Right forelimb (tissue), 1 donor: ENCODE results near the gene HDHD2.
"Not testable (repeated sequence)": the region's sequence is repeated elsewhere in the genome, so short reads cannot be mapped to it uniquely, and the experiment has no call there.

ENCODE experiments used
- DNase-seq: peaks from one replicate; pipeline ENCODE4 v3.0.0-alpha.2; 2018

Gene HDHD2

DNA sequence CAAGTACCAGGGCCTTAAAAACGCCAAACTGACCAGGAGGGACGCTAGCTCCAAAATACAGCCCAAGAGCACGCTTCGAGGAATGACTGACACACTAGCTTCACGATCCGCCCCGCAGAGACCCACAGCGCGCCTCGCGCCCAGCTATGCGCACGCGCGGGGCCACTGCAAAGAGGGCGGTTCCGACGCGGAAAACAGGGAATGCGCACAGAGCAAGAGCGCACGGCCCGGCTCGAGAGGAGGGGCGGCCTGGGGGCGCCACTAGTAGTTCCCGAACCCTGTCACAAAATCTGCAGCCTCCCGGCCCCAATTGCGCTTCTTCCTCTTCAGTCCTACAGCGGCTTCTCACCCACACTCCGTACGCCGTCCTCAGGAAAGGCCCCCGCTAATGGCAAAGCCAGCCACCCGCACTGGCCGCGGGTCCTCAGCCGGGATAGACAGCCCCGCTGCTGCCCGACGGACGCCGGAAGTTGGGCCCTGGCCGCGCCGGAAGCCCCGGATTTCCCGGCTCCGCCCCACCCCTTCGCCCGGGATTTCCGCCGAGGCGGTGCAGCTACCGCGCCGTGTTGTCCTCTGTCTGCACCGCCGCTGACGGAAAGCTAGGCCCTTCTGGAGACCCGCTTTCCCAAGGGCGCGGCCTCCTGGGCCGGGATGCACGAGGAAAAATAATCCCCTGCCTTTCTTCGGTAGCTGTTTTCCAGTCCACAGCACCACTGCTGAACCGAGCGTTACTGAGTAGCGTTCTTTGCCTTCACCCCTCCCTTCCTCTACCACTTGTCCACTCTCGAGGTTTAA is at the start of gene HDHD2:
HDHD2 (minus strand) TSS at position 472 of the 795 bp plus-strand sequence. CDS start 14,061 bp downstream, outside the sequence.
- DNase-seq: peak; percentile 92

DNA sequence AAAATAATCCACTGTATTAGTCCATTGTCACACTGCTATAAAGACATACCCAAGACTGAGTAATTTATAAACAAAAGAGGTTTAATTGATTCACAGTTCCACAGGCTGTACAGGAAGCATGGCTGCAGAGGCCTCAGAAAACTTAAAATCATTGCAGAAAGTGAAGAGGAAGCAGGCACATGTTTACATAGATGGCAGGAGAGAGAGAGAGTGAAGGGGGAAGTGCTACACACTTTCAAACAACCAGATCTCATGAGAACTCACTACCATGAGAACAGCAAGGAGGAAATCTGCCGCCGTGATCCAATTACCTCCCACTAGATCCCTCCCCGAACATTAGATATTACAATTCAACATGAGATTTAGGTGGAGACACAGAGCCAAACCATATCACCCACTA is 45.7 kb upstream of the HDHD2 start:
- not testable (repeated sequence) for DNase-seq

DNA sequence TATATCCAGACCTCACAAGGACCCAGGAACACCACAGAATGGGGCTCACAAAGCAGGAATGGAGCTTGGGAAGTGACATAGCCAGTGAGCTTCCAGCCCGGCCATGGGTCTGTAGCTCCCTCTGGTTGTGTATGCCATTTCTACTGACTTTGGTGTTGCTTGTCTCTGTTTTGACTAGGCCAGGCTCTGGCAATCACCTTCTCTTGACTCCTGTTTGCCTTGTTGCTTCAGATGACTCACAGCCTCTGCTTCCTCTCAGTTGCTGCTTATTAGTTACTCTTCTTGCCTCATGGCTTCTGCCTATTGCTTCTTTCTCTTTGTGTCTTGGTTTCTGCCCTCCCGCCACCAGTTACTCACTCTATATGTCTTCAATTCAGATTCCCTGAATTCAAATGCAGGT is 41.7 kb upstream of the HDHD2 start:
- no peak for DNase-seq

DNA sequence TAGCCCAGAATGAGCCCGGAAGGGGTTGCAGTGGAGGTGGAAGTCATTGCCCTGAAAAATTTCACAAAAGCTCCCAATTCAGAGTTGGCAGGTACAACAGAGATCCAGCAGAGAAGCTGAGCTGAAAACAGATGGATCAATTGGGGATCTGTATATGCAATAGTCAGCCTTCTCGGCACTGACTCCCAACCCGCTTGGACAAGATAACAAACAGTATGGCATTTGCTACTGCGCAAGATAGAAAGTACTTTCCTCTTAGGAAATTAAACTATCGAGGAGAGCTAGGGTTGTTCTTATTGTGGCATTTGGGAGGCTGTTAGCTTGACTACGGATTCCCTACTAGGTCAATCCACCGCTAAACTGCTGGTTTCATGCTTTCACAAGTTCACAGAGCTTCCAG is 37.4 kb upstream of the HDHD2 start:
- no peak for DNase-seq

DNA sequence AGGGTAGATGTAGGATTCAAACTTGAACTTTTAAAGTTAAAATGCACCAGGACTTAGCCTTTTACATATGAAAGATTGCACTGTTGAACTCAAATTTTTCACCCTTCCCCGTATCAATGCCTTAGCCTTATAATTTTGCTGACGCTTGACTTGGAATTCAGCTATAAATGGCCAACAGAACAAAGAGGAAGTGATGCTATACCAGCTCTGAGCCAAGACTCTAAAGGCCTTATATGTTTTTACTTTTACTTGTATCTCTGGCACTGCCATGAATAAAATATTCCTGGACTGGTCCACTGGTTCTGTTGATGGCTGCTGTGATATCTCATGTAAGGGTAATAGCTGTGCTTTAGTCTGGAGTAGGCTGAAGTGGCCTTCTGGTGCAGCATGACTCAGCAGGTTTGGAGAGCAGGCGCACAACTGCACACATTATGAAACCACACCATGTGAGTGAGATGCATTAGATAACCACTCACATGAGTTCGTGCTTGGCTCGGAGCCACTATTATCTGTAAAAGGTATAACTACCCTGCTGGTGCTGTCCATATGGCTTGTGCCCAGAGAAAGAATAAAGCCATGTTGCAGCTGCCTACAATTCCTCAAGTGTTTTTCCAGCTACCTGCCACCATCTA is 34.2 kb upstream of the HDHD2 start:
- no peak for DNase-seq

- not testable (repeated sequence) for DNase-seq
Observed at GRCh38 chr18:47182156-47182555, 31.9 kb upstream of the HDHD2 start.

DNA sequence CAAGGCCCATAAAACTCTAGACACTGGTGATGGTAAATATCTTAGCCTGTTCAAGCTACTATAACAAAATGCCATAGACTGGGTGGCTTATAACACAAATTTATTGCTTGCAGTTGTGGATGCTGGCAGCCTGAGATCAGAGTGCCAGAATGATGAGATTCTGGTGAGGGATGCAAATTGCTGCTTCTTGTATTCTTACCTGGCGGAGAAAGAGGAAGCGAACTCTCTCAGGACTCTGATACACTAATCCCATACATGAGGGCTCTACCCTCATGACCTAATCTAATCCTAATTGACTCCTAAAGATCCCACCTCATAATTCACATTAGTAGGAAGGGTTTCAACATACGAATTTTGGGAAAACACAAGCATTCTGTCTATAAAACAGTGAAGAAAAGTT is 30.5 kb upstream of the HDHD2 start:
- no peak for DNase-seq

- DNase-seq: no peak
Observed at GRCh38 chr18:47179520-47179919, 29.2 kb upstream of the HDHD2 start.

DNA sequence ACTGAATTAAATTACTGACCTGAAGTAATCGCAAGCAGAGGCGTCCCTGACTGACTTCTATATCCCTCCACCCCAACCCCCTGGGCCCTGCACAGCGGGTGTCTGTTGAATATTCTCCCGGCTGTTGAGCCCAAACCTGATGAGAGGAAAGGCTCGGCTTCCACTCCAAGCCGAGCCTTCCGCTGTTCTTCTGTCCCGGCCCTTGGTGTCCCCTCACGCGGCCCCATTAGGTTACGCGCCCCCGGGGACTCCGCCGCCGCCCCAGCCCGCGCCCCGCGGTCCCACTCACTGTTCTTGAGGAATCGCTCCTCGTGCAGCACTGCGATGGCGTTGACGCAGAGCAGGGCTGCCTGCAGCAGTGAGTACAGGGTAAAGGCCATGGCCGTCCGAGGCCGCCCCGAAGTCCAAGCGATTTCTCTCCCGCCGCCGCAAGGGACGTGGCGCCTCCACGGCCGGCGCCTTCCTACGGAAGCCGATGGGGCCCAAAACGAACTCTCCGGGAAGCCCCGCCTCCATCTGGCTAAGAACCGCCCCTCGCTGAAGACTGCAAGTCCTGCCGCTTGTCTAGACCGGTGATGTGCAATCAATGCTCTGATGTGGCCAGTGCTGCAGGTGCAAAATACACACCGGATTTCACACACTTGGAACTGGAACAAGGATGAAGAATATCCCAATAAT is 25.7 kb upstream of the HDHD2 start, which contains the start of gene IER3IP1:
IER3IP1 (minus strand) TSS at position 467 of the 678 bp plus-strand sequence; CDS start at position 380, 87 bp downstream.
- peak; percentile 94 for DNase-seq

GRCh38 chr18:47175283-47175897 is 25.1 kb upstream of the HDHD2 start:
- DNase-seq: peak; percentile 61

- no peak for DNase-seq
Observed at GRCh38 chr18:47174545-47175116, 24.3 kb upstream of the HDHD2 start.

- no peak for DNase-seq
Observed at GRCh38 chr18:47172476-47172875, 22.2 kb upstream of the HDHD2 start.

GRCh38 chr18:47168913-47169312 is 18.6 kb upstream of the HDHD2 start:
- no peak for DNase-seq

DNA sequence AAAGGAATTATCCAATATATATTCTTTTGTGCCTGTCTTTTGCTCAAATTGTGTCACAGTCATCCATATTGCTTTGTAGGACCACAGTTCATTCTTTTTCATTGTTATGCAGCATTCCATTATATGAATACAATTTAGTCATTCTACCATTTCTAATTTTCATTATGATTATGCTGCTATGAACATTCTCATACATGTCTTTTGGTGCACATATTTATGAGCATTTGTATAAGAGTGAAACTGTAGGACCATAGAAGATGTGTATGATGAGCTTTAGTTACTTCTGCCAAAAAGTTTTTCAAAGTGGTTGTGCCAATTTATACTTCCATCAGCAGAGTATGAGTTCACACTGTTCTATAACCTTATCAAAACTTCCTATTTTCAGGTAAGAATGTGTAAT is 18.2 kb upstream of the HDHD2 start:
- DNase-seq: no peak

- no peak for DNase-seq
Observed at GRCh38 chr18:47166294-47166693, 16.0 kb upstream of the HDHD2 start.

DNA sequence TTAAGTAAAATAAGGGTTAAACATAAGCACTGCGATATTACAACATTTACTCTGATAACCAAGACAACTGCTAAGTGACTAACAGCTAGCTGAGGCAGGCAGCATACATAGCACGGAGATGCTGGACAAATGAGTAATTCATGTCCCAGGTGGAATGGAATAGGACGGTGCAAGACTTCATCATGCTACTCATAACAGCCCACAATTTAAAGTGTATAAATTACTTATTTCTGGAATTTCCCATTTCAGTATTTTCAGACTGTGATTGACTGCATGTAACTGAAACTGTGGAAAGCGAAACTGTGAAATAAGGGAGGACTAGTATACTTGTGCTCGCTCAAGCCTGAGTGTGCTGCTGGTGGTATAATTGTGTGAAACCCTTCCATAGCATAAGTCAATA is 12.9 kb upstream of the HDHD2 start:
- no peak for DNase-seq

- no peak for DNase-seq
Observed at GRCh38 chr18:47160256-47160655, 10.0 kb upstream of the HDHD2 start.

GRCh38 chr18:47158404-47158803 is 8.1 kb upstream of the HDHD2 start:
- not testable (repeated sequence) for DNase-seq

DNA sequence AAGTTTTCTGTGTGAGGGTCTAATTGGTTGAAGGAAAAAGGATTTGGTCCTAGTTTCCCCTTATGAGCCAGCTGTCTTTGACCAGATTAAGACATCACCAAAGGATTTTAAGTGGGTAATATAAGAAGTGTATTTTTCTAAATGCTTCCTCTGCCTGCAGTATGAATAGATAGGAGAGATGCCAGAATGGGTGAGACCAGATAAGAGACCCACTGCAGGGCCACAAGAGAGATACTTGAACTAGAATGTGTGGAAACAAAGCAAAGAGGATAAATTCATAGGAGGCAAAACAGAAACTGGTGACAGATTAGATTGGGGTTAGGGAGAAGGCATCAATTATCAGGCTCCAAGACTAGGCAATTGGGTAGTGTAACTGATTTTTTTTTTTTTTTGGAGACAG is 1.1 kb upstream of the HDHD2 start:
- no peak for DNase-seq

DNA sequence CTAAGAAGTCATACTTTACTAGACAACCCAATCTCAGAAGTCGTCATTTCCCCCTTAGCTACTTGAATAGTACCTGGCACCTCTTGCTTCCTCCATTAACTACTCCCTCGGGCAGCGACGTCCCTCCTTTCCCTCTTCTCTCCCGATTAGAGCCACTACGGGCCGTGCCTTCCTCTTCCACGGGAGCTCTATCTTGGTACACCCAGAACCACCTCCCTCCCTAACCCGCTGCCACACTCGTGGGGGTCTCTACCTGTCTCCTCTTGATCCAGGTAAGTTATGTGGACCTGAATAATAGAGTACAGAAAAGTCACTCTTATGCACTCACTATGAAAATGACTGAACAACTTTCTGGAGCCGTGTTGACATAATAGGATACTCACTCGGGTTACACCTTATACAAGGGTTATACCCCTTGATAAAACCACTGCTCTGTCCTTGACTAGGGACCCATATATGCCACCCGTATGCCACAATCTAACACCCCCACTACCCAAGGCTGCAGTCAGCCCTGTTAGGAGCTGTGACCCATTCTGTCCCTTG is 595 bp upstream of the HDHD2 start:
- no peak for DNase-seq

GRCh38 chr18:47149457-47150028 is 757 bp downstream of the HDHD2 start:
- peak; percentile 44 for DNase-seq

- no peak for DNase-seq
Observed at GRCh38 chr18:47146206-47146605, 4.1 kb downstream of the HDHD2 start.
